C4-2B (cell line): Measurements from ENCODE around the gene NMUR1.

Experiments
- ZFX ChIP-seq: fragments of 450-650 bp; IDR thresholded peaks from 2 replicates; pipeline ENCODE4 v1.6.1; 2017
- TF ChIP-seq, protein P1 (sequence below): fragments of 450-650 bp; conservative IDR thresholded peaks from 2 replicates; pipeline ENCODE4 v1.5.1; 2017; ENCODE audit warnings: mild to moderate bottlenecking

DNA sequence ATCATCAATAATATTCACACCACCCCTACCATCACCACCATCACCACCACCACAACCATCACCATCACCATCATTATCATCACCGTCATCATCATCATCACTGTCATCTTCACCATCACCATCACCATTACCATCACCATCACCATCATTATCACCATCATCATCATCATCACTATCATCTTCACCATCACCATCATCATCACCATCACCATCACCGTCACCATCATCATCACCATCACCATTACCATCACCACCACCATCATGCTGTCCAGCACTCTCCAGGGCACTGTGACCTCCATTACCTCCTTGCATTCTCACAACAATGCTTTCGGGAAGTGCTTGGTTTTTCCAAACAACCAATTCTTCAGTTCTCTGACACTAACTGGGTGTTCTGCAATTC is 49.3 kb upstream of the NMUR1 start:
- TF ChIP-seq, protein P1, sequence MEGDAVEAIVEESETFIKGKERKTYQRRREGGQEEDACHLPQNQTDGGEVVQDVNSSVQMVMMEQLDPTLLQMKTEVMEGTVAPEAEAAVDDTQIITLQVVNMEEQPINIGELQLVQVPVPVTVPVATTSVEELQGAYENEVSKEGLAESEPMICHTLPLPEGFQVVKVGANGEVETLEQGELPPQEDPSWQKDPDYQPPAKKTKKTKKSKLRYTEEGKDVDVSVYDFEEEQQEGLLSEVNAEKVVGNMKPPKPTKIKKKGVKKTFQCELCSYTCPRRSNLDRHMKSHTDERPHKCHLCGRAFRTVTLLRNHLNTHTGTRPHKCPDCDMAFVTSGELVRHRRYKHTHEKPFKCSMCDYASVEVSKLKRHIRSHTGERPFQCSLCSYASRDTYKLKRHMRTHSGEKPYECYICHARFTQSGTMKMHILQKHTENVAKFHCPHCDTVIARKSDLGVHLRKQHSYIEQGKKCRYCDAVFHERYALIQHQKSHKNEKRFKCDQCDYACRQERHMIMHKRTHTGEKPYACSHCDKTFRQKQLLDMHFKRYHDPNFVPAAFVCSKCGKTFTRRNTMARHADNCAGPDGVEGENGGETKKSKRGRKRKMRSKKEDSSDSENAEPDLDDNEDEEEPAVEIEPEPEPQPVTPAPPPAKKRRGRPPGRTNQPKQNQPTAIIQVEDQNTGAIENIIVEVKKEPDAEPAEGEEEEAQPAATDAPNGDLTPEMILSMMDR: no peak
- TF ChIP-seq ZFX: no peak
